ENCODE data around the gene PARVB. TPM values are rescaled to one million over a fixed set of nuclear protein-coding genes. Genes with fewer than 3 reads are reported as not detected.

PARVB gene
- total and polyA plus RNA-seq, 10 of the 15 experiments (the other 5 are each of a cell fraction or from before 2014, with no cell fraction given): 5.2 to 264 (median 76.0) TPM

GRCh38 chr22:44143579-44143978 lies 119.5 kb downstream of the PARVB start:
- H3K4me3 ChIP-seq: no peak overlapping the region
- ATAC-seq: no peak
- ChIA-PET SMC1A (ENCODE audit: uncharacterized antibody, unreplicated experiment) (interaction anchor here (0.6 kb wide), 1 partner anchor 9 kb away, joined by 4 read pairs; no protein-coding TSS in a partner anchor), RAD21 (ENCODE audit: unreplicated experiment) (no interaction called here), CTCF (no interaction called here), POLR2A (no interaction called here)
- H3K9ac ChIP-seq (ENCODE audit: control insufficient read depth, insufficient read depth, low read length): no peak overlapping the region
- in situ Hi-C loops (cut with MboI): no loop called here
- WGBS (ENCODE audit: insufficient coverage, insufficient replicate concordance, low lambda C conversion rate, missing lambda C conversion rate): 92% methylated on average over 9 of the region's 9 CpGs
- no TSS peak for BruUV-seq (replicated peaks)
- peaks cover 3 to 15% of the 10 kb centered on the region in 2 experiments; a peak in 3 of 4 replicates for H3K36me3 ChIP-seq (ENCODE audit: control insufficient read depth in 2 of 2, insufficient read depth in 2 of 2, low read length in 1 of 2)
- H3K27ac ChIP-seq (ENCODE audit: control insufficient read depth, insufficient read depth): no peak overlapping the region
- no peaks in the 10 kb centered on the region for H3K4me1 ChIP-seq (ENCODE audit: control insufficient read depth, insufficient read depth, low read length)
- H3K27me3 ChIP-seq (replicated peaks in 1 of 2; ENCODE audit: control insufficient read depth in 2 of 2, insufficient read depth in 2 of 2, low read length in 1 of 2): no peaks in the 10 kb centered on the region
- H4K20me1 ChIP-seq (ENCODE audit: control insufficient read depth, insufficient read depth): no peaks in the 10 kb centered on the region
- intact Hi-C loops (cut with micrococcal nuclease; ENCODE audit: unreplicated experiment): no loop called here
- no peak for FAIRE-seq
- no peaks in the 10 kb centered on the region for H3K9me3 ChIP-seq (replicated peaks; ENCODE audit: control insufficient read depth, insufficient read depth, low read length)
- H2AFZ ChIP-seq (ENCODE audit: control insufficient read depth, low read depth, low read length): no peak overlapping the region
- no peak for DNase-seq (ENCODE audit: low read depth, low spot score)
- H3K79me2 ChIP-seq (ENCODE audit: control insufficient read depth, insufficient read depth, low read length): no peaks in the 10 kb centered on the region
- no peak overlapping the region for H3K4me2 ChIP-seq (ENCODE audit: control insufficient read depth, insufficient read depth)
- TF ChIP-seq SRF (IDR thresholded peaks at IDR 0.05; ENCODE audit: low read depth in 2 of 2, low read length in 2 of 2): no peak
- TF ChIP-seq ZNF217 (IDR thresholded peaks at IDR 0.05): no peak
- no peak for TF ChIP-seq PRDM15 (CRISPR knock-in tag; IDR thresholded peaks at IDR 0.05)
- no peak for TF ChIP-seq REST (IDR thresholded peaks at IDR 0.05; ENCODE audit: low read depth, low read length)
- TF ChIP-seq E2F8 (IDR thresholded peaks at IDR 0.05; ENCODE audit: low read depth, partially characterized antibody): no peak
- no peak for TF ChIP-seq TBL1XR1 (IDR thresholded peaks at IDR 0.05; ENCODE audit: low read depth, low read length)
- no peak for TF ChIP-seq DPF2 (IDR thresholded peaks at IDR 0.05)
- TF ChIP-seq TCF12 (IDR thresholded peaks at IDR 0.05; ENCODE audit: low read depth, low read length): no peak
- no peak for TF ChIP-seq TAF1 (IDR thresholded peaks at IDR 0.05; ENCODE audit: borderline replicate concordance, low read depth, low read length)
- no peak for TF ChIP-seq CTCF (IDR thresholded peaks at IDR 0.05 in 2 of 3, conservative IDR thresholded peaks at IDR 0.05 in 1 of 3; ENCODE audit: control insufficient read depth in 2 of 3, extremely low read depth in 1 of 3, insufficient read depth in 1 of 3, low read depth in 3 of 3, low read length in 3 of 3)
- no peak for TF ChIP-seq BHLHE40 (IDR thresholded peaks at IDR 0.05; ENCODE audit: borderline replicate concordance in 1 of 2, low read depth in 2 of 2, low read length in 1 of 2)
- no peak for TF ChIP-seq ZSCAN29 (IDR thresholded peaks at IDR 0.05)
- TF ChIP-seq ATF7 (IDR thresholded peaks at IDR 0.05; ENCODE audit: low read depth): no peak

Data from GM12878 (cell line).